AG09309 (cell line): ENCODE data around the gene AP5B1.

Experiments used
- DNase-seq: peaks from one replicate; pipeline ENCODE4 v3.0.0-alpha.2; 2010; ENCODE audit warnings: low read depth
- H3K4me3 ChIP-seq: 2 replicates; pipeline ENCODE4 v1.5.1; 2011; ENCODE audit warnings: mild to moderate bottlenecking, low read depth, low read length, moderate library complexity; ENCODE audit not compliant: control insufficient read depth
- TF ChIP-seq, protein P1 (sequence below): IDR thresholded peaks from 2 replicates; pipeline ENCODE4 v1.5.1; 2011; ENCODE audit warnings: mild to moderate bottlenecking, low read depth, low read length, inconsistent platforms; ENCODE audit not compliant: insufficient read depth, control insufficient read depth; ENCODE audit errors: missing control alignments

Gene AP5B1

DNA sequence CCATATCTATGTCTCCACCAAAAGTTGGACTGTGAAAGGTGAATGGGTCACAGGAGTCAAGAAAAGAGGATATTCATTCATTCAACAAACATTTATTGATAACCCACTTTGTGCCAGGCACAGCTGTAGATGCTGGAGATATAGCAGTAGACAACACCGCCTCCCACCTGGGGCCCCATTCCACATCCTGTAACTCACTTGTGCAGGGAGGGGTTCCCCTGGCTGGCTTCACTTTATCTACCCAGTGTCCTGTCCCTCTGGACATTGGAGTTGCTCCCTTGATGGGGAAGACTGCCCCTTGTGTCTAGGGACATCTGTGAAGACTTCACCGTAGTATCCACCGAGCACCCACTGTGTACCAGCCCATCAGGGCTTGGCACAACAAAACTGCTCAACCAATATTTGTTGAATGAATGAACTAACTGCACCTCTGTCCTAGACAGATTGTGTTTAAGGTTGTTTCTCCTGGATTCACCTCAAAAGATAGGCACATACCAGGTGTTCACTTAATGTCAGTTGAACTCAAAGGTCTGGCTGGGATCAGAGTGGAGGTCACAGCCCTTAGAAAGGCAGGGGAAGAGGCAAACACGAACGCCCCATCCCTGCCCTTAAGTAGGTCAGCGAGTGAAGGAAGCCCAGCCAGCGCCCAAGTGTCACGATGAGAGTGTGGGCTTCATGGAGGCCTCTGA is 4.7 kb upstream of the AP5B1 start:
- no peak for DNase-seq
- TF ChIP-seq, protein P1, sequence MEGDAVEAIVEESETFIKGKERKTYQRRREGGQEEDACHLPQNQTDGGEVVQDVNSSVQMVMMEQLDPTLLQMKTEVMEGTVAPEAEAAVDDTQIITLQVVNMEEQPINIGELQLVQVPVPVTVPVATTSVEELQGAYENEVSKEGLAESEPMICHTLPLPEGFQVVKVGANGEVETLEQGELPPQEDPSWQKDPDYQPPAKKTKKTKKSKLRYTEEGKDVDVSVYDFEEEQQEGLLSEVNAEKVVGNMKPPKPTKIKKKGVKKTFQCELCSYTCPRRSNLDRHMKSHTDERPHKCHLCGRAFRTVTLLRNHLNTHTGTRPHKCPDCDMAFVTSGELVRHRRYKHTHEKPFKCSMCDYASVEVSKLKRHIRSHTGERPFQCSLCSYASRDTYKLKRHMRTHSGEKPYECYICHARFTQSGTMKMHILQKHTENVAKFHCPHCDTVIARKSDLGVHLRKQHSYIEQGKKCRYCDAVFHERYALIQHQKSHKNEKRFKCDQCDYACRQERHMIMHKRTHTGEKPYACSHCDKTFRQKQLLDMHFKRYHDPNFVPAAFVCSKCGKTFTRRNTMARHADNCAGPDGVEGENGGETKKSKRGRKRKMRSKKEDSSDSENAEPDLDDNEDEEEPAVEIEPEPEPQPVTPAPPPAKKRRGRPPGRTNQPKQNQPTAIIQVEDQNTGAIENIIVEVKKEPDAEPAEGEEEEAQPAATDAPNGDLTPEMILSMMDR, result no peak
- H3K4me3 ChIP-seq, result no peak overlapping the region

DNA sequence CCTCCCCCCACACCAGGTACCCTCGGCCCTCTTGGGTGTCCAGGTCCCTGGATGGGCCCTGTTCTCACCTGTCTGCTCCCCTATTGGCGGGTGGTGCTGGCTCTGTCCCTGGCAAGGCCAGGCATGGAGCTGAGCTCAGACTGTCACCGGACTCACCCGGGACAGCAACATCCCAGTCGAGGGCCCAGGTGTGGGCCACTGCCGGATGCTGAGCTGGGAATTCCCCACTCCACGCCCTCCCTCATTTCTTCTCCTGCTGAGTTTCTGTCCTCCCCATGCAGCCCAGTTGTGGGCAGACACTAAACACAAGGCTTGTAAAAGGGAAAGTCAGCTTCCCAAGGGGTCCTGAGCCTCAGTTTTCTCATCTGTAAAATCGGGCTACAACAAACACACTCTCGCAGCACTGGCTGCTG is 2.0 kb upstream of the AP5B1 start:
- H3K4me3 ChIP-seq, result no peak overlapping the region
- TF ChIP-seq, protein P1, result no peak
- DNase-seq, result no peak

GRCh38 chr11:65781962-65782815 is 1.4 kb upstream of the AP5B1 start:
- H3K4me3 ChIP-seq, result no peak overlapping the region
- TF ChIP-seq, protein P1, result no peak
- no peak for DNase-seq

GRCh38 chr11:65781152-65781961 is 581 bp upstream of the AP5B1 start:
- DNase-seq, result no peak
- TF ChIP-seq, protein P1, result no peak
- peak overlapping the region; percentile 46 for H3K4me3 ChIP-seq

DNA sequence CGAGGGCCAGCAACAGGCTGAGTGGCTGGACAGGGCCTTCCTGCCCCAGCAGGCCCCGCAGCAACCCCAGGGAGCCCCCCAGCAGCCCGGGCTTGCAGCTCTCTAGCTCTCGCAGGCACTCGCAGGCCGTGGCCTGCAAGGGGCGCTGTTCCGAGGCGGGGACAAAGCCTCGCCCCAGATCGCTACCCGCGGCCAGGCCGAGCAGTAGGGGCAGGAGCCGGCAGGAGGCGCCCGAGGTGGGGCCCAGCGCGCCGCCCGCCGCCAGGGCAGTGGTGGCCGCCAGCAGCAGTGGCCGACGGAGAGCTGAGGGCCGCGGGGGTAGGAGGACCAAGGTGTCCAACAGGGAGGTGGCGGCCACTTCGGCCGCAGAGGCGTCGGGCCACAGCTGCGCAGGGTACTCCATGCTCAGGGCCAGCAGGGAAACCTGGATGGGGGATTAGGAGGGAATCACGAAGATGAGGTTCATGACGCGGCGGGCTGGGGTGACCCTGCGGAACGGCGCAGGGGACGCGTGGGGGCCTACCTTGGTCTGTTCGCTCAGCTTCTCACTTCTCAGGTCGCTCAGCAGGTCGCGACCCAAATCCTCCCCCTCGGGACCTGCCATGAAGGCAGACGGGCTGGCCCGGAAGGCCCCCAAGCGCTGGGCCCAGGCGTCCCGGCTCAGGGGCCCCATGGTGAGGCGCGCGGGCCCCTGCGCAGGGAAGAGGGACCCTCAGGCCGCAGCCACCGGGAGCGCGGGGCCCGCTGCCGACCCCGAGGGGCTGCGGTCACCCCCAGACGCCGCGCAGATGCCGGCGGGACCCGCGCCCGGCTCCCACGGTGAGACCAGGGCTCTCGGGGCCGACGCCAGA is 632 bp downstream of the AP5B1 start:
- TF ChIP-seq, protein P1, result peak; percentile 86
- no peak for DNase-seq
- H3K4me3 ChIP-seq, result peak overlapping the region; percentile 96

DNA sequence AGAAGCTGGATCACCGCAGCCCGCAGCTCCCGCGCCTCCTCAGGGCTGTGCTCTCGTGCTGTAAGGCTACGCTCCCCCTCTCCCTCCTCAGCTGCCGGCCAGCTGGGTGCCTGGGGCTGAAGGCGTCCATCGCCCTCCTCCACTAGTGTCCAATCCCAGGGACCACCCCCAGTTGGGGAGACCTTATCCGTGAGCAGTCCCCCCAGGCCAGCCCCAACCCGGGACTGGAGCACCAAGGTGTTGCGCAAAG is 1.2 kb downstream of the AP5B1 start:
- no peak for DNase-seq
- H3K4me3 ChIP-seq, result peak overlapping the region; percentile 96
- TF ChIP-seq, protein P1, result no peak
